Posterior vena cava (tissue), 2 donors: Measurements from ENCODE around the gene GRP. TPM values are rescaled to one million over a fixed set of nuclear protein-coding genes. Genes with fewer than 3 reads are reported as not detected.

Source experiments
- DNase-seq: peaks from one replicate; pipeline ENCODE4 v3.0.0-alpha.2; 2020; ENCODE audit warnings: low spot score
- intact Hi-C, 2 donors: fragments of 100-400 bp; cut with DNase I; formaldehyde crosslinking; loops; one replicate each; pipeline versions ENCODE4 v1.14.1 to v1.14.2; 2022 to 2023
- total RNA-seq, 2 donors: library from RNA; stranded (reverse); fragmentation: NEBNext Ultra II Directional; extraction: Animal tissue kit (Norgen Biotek cat#: 25700); gene quantifications; one replicate each; pipeline ENCODE4 v1.2.1, GENCODE V29; 2021
- donor health status: DM: yes; HTN: yes; CAD: no.
- donor health status: DM: yes; HTN: yes; CAD: no.

GRP gene
- total RNA-seq, 2 donors from 2014 or later: not detected

GRCh38 chr18:59279193-59279592, 59.2 kb downstream of the GRP start:
- intact Hi-C loops: no loop called here
- DNase-seq: no peak

GRCh38 chr18:59279722-59280121, 59.8 kb downstream of the GRP start:
- intact Hi-C loops: loop anchor here in 1 of 2 donors (5.0 kb wide), 1 partner anchor 387 kb away; no protein-coding TSS in a partner anchor
- DNase-seq: no peak

Other genes starting within 250 kb of the GRP start
- 10 to 100 TPM; 32.0 to 35.2 TPM for gene SEC11C, start 80.3 kb upstream of the GRP start, total RNA-seq
- not detected for gene RAX, start 53.3 kb downstream of the GRP start, total RNA-seq
- not detected for gene CPLX4, start 98.5 kb downstream of the GRP start, total RNA-seq
- 10 to 100 TPM; 57.8 to 58.8 TPM for gene LMAN1, start 139.1 kb downstream of the GRP start, total RNA-seq